ENCODE data around the gene NOXA1.
A peak's percentile ranks its signal among the peaks of the same experiment; 100 is the strongest.
"Not testable (repeated sequence)": the region's sequence is repeated elsewhere in the genome, so short reads cannot be mapped to it uniquely, and the experiment has no call there.

NOXA1 gene

GRCh38 chr9:137381501-137382443, 41.4 kb upstream of the NOXA1 start:
- Histone ChIP-seq H3K27ac (ENCODE audit: low read depth, low read length, severe bottlenecking) (no peak overlapping the region), H3K9me3 (ENCODE audit: control insufficient read depth, low read length) (no peaks in the 10 kb centered on the region), H3K4me3 (ENCODE audit: extremely low read depth, insufficient read depth, low read length, poor library complexity, severe bottlenecking) (no peak overlapping the region), H3K36me3 (ENCODE audit: control insufficient read depth, insufficient read depth, low read length) (no peaks in the 10 kb centered on the region), H3K4me1 (ENCODE audit: control insufficient read depth, insufficient read depth, low read length, poor library complexity, severe bottlenecking) (no peaks in the 10 kb centered on the region)
- WGBS, 2 experiments (ENCODE audit: insufficient coverage in 2 of 2) = 85 to 92% methylated on average over 25 to 51 of the region's 53 CpGs

GRCh38 chr9:137382444-137383080, 40.6 kb upstream of the NOXA1 start:
- Histone ChIP-seq H3K9me3 (ENCODE audit: control insufficient read depth, low read length) (no peaks in the 10 kb centered on the region), H3K27ac (ENCODE audit: low read depth, low read length, severe bottlenecking) (no peak overlapping the region), H3K4me1 (ENCODE audit: control insufficient read depth, insufficient read depth, low read length, poor library complexity, severe bottlenecking) (peaks cover 7% of the 10 kb centered on the region), H3K36me3 (ENCODE audit: control insufficient read depth, insufficient read depth, low read length) (no peaks in the 10 kb centered on the region), H3K4me3 (ENCODE audit: extremely low read depth, insufficient read depth, low read length, poor library complexity, severe bottlenecking) (no peak overlapping the region)
- 84 to 86% methylated on average over 24 to 25 of the region's 25 CpGs for WGBS, 2 experiments (ENCODE audit: insufficient coverage in 2 of 2)

DNA sequence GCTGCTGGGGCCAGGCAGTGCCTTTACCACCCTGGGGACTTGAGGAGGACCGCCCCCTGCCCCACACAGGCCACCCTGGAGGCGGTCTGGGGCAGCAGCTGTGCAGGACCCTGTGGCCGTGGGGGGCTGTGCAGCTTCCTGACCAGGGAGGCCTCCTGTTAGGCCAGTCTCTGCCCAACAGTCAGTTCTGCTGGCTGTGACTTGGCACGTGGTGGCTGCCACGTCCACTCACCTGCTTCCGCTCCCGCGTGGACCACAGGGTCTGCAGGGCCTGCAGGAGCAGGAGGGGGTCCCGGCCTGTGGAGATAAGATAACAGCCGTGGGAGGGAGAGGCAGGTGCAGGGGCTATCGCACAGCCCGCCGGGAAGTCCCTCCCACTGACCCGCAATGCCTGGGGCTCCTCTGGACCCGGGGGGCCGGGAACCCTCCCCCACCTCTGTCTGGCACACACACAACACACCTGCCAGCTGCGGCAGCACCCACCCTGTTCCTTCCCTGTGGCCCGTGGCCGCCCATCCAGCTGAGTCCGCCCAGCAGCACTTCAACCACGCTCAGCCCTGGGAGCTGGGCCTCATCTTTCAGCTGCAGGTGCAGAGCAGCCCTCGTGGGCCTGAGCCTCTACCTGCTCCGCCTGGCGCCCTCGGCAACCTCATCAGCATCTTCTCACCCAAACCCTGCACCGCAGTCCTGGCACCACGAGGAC, 40.0 kb upstream of the NOXA1 start:
- 86 to 89% methylated on average over 24 to 25 of the region's 27 CpGs for WGBS, 2 experiments (ENCODE audit: insufficient coverage in 2 of 2)
- Histone ChIP-seq H3K27ac (ENCODE audit: low read depth, low read length, severe bottlenecking) (no peak overlapping the region), H3K9me3 (ENCODE audit: control insufficient read depth, low read length) (no peaks in the 10 kb centered on the region), H3K36me3 (ENCODE audit: control insufficient read depth, insufficient read depth, low read length) (no peaks in the 10 kb centered on the region), H3K4me3 (ENCODE audit: extremely low read depth, insufficient read depth, low read length, poor library complexity, severe bottlenecking) (no peak overlapping the region), H3K4me1 (ENCODE audit: control insufficient read depth, insufficient read depth, low read length, poor library complexity, severe bottlenecking) (peaks cover 11% of the 10 kb centered on the region)

- WGBS, 2 experiments (ENCODE audit: insufficient coverage in 2 of 2) = 91 to 93% methylated on average over 31 to 34 of the region's 39 CpGs
- no peak overlapping the region for H3K4me3 ChIP-seq (ENCODE audit: extremely low read depth, insufficient read depth, low read length, poor library complexity, severe bottlenecking)
- H3K4me1 ChIP-seq (ENCODE audit: control insufficient read depth, insufficient read depth, low read length, poor library complexity, severe bottlenecking) = peaks cover 11% of the 10 kb centered on the region
- H3K27ac ChIP-seq (ENCODE audit: low read depth, low read length, severe bottlenecking) = no peak overlapping the region
- no peaks in the 10 kb centered on the region for H3K36me3 ChIP-seq (ENCODE audit: control insufficient read depth, insufficient read depth, low read length)
- H3K9me3 ChIP-seq (ENCODE audit: control insufficient read depth, low read length) = no peaks in the 10 kb centered on the region
Measured at GRCh38 chr9:137383784-137384756, 39.1 kb upstream of the NOXA1 start.

GRCh38 chr9:137385061-137385655, 38.0 kb upstream of the NOXA1 start:
- peaks cover 11% of the 10 kb centered on the region for H3K4me1 ChIP-seq (ENCODE audit: control insufficient read depth, insufficient read depth, low read length, poor library complexity, severe bottlenecking)
- 92 to 95% methylated on average over 18 to 24 of the region's 26 CpGs for WGBS, 2 experiments (ENCODE audit: insufficient coverage in 2 of 2)
- H3K36me3 ChIP-seq (ENCODE audit: control insufficient read depth, insufficient read depth, low read length) = no peaks in the 10 kb centered on the region
- no peak overlapping the region for H3K4me3 ChIP-seq (ENCODE audit: extremely low read depth, insufficient read depth, low read length, poor library complexity, severe bottlenecking)
- no peak overlapping the region for H3K27ac ChIP-seq (ENCODE audit: low read depth, low read length, severe bottlenecking)
- H3K9me3 ChIP-seq (ENCODE audit: control insufficient read depth, low read length) = no peaks in the 10 kb centered on the region

GRCh38 chr9:137386507-137387113, 36.6 kb upstream of the NOXA1 start:
- WGBS, 2 experiments (ENCODE audit: insufficient coverage in 2 of 2) = 82 to 87% methylated on average over 12 of the region's 12 CpGs
- H3K36me3 ChIP-seq (ENCODE audit: control insufficient read depth, insufficient read depth, low read length); H3K27ac ChIP-seq (ENCODE audit: low read depth, low read length, severe bottlenecking); H3K9me3 ChIP-seq (ENCODE audit: control insufficient read depth, low read length); H3K4me3 ChIP-seq (ENCODE audit: extremely low read depth, insufficient read depth, low read length, poor library complexity, severe bottlenecking): not testable (repeated sequence)
- peaks cover 11% of the 10 kb centered on the region for H3K4me1 ChIP-seq (ENCODE audit: control insufficient read depth, insufficient read depth, low read length, poor library complexity, severe bottlenecking)

- Histone ChIP-seq H3K27ac (ENCODE audit: low read depth, low read length, severe bottlenecking) (peak overlapping the region; percentile 36), H3K4me3 (ENCODE audit: extremely low read depth, insufficient read depth, low read length, poor library complexity, severe bottlenecking) (no peak overlapping the region), H3K4me1 (ENCODE audit: control insufficient read depth, insufficient read depth, low read length, poor library complexity, severe bottlenecking) (peaks cover 11% of the 10 kb centered on the region), H3K9me3 (ENCODE audit: control insufficient read depth, low read length) (no peaks in the 10 kb centered on the region), H3K36me3 (ENCODE audit: control insufficient read depth, insufficient read depth, low read length) (peaks cover 5% of the 10 kb centered on the region)
- WGBS, 2 experiments (ENCODE audit: insufficient coverage in 2 of 2) = 88 to 95% methylated on average over 27 to 31 of the region's 34 CpGs
Measured at GRCh38 chr9:137387114-137387890, 35.9 kb upstream of the NOXA1 start.

- Histone ChIP-seq H3K27ac (ENCODE audit: low read depth, low read length, severe bottlenecking) (no peak overlapping the region), H3K4me1 (ENCODE audit: control insufficient read depth, insufficient read depth, low read length, poor library complexity, severe bottlenecking) (peaks cover 11% of the 10 kb centered on the region), H3K9me3 (ENCODE audit: control insufficient read depth, low read length) (no peaks in the 10 kb centered on the region), H3K36me3 (ENCODE audit: control insufficient read depth, insufficient read depth, low read length) (peaks cover 8% of the 10 kb centered on the region), H3K4me3 (ENCODE audit: extremely low read depth, insufficient read depth, low read length, poor library complexity, severe bottlenecking) (no peak overlapping the region)
- WGBS, 2 experiments (ENCODE audit: insufficient coverage in 2 of 2) = 91 to 93% methylated on average over 25 to 26 of the region's 26 CpGs
Measured at GRCh38 chr9:137387891-137388560, 35.2 kb upstream of the NOXA1 start.
